ENCODE results near the gene DLGAP1.

Gene DLGAP1

DNA sequence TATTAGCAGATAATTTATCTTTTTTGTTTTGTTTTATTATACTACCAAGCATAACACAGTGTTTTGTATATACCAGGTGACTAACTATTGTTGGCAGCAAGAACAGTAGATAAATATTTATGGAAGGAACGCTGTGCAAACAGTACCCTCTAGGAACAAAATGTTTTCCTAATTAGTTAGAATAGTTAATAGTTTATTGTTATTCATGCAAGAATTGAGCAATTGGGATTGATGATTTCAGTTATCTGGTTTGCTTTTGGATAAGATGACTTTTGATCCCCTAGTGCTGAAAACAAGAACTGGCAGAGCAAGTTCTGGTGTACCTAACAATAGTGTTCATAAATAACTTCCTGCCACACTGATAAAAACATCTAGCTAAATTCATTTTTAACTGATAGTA, 681.8 kb downstream of the DLGAP1 start:
- no peak for DNase-seq (ENCODE audit: low read depth)

DNA sequence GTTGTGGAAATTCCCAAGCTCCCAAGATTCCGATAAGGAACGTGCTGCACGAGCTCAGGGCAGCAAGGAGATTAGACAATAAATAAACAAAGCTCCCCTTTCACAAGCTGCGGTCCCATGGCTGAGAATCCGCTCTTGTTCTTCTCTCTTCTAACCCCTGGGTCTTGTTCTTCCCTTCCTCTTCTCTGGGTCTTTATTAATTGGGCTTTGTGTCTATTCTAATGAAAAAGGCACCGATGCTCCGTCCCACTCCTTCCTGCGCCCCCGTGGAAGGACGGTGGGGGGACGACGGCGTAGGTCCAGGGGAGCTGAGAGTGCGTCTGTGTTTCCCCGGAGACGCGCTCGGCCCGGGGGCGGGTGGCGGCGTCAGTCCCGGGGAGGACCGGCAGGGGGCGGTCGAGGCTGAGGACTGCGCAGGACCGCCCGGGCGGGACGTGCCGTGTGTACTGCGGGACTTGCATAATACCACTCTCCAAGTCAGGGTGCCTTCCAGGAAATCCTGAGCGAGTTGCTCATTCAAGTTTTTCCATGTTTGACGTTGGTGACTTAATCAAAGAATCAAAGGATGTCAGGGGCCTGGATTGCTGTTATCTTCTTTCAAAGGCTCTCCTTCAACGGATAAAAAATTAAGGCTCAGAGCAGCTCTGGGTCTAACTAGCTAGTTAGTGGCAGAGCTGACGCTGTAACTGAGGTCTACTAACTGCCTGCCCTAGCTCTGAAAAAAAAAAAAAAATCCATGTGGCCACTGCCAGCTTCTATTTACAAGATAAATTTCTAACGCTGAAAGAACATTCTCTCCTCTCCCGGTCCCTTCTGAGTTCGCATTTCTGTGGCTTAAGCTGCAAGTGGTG, 683.8 kb downstream of the DLGAP1 start:
- DNase-seq (ENCODE audit: low read depth), result peak; percentile 44

DNA sequence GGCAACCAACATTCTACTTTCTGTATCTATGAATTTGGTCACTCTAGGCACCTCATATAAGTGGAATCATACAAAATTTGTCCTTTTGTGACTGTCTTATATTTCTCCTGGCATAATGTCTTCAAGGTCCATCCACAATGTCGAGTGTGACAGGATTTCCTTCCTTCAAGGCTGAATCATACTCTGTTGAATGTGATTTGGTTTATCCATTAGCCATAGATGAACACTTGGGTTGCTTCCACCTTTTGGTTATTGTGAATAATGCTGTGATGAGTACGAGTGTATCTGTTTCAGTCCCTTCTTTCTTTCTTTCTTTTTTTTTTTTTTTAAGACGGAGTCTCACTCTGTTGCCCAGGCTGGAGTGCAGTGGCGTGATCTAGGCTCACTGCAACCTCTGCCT, 693.8 kb downstream of the DLGAP1 start:
- DNase-seq (ENCODE audit: low read depth), result no peak

DNA sequence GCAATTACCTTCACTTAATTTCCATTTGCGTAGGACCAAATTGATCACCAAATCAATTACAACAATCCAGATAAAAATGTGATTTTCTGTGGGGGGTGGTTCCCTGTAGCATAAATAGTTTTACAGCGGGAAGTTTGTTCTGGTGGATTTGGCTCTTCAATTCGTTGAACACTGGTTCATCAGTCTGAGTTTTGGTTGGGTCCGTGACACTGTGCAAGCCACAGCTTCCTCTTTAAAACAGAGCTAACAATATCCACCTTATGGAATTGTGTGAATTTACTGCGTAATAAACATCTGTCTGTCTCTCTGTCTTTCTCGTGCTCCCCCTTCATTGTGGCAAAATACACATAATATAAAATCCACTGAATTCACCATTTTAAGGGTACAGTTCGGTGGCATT, 694.4 kb downstream of the DLGAP1 start:
- DNase-seq (ENCODE audit: low read depth), result no peak

DNA sequence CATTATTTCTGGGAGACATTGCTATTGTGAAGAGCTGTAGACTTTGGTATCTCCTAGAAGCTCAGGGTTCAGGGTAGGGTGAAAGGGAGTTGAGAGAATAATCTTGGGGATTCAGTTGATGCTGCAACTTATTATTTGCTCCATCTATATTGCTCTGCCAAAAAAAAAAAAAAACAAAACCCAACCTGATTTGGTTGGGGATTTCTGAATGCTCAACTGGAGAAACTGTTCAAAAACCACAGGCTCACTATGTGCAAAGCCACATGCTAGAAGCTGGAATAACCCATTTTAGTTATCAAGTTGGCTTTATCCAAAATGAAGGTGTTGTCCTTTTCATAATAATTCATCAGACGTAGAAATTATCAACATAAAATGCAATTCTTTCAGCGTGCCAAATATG, 696.0 kb downstream of the DLGAP1 start:
- no peak for DNase-seq (ENCODE audit: low read depth)

DNA sequence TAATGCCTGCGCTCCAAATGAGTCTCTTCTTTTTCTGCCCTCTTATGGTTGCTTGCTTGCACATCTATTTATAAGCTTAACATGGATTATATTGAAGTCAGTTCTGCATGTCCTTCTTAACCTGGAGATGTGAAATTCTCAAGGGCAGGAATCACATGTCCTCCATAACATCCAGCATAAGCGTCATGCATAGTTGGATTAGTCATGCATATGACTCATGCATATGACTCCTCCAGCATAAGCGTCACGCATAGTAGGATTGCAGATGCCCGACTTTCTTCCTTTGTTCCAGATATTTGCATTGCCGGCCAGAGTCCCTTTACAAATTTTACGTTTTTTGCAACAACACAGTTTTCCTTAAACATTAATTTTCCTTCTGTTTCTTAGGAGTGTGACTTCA, 696.6 kb downstream of the DLGAP1 start:
- DNase-seq (ENCODE audit: low read depth), result no peak

DNA sequence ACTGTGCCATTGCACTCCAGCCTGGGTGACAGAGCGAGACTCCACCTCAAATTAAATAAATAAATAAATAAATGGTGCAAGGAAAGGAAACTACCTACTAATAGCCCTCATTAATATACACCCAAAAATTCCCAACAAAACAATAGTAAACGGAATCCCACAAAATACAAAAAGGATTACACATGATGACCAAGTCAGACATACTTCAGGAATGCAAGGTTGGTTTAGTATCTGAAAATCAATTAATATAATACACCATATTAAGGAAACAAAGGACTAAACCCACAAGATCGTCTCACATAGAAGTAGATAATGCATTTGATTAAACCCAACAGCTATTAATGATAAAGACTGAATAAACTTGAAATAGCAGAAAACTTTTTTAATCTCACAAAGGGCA, 697.7 kb downstream of the DLGAP1 start:
- no peak for DNase-seq (ENCODE audit: low read depth)

DNA sequence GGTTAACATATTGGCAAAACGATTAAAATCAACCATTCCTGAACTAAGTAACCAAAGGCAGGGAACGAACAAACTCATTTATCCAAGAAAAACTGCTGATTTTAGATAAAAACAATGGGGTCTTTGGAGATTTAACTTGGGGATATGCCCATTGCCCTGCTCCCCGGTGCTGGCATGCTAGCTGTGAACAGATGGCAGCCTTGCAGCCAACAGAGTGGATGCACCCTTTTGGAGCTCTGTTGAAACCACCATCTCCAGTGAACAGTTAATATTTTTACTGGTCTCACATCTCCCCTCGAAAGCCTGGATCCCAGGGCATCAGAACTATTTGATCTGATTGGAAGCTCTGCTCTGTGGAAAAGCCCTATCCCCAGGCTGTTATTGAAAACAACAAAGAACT, 702.0 kb downstream of the DLGAP1 start:
- DNase-seq (ENCODE audit: low read depth), result no peak

DNA sequence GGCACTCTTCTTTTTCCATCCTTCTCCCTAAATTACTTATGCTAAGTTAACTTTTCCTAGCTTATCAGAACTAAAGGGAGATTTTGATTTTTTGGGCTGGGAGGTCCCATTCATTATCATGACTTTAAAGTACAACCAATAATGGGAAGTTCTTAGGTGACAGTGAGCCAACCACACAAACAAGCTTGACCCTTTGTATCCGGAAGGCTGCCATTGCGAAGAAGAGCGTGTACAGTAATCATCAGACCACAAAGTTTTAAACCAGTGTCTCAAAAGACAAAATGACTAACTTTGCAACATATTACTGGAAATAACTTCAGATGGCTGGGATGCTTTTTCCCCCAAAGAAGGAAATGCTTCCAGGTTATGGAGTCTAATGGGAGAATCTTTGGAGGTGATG, 707.0 kb downstream of the DLGAP1 start:
- no peak for DNase-seq (ENCODE audit: low read depth)

DNA sequence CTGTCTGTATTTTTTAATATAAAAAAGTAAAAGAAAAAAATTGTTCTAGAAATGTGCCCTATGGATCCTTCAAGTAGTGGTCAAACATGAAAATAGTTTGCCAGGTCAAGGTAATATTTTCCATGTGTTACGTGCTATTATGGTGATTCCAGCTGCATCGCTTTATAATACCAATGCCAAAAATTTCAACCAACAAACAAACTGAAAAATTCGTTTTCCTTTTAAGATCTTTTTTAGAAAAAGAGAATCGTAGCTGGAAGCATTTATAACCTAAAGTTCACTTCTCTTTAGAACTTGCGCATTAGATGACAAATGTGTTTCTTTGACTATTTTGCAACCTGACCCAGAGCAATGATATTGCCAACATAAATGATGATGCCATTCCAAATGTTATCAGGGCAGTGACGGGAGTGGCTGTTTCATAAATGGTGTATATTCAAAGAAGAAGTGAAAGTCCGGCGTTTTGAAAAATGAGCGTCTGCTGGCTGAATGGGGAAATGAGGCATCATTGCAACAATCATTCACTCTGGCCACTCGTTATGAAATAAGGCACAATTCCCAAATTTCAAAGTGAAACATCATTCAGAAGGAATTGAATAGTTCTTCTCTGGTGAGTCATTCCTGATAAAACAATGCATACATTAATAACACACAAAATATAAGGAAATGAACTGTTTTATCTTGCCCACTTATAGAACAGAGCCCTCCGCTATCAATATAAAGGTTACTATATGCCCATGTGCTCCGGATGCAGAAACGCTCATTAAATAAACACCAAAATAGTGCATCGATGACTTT, 707.7 kb downstream of the DLGAP1 start:
- DNase-seq (ENCODE audit: low read depth), result no peak

DNA sequence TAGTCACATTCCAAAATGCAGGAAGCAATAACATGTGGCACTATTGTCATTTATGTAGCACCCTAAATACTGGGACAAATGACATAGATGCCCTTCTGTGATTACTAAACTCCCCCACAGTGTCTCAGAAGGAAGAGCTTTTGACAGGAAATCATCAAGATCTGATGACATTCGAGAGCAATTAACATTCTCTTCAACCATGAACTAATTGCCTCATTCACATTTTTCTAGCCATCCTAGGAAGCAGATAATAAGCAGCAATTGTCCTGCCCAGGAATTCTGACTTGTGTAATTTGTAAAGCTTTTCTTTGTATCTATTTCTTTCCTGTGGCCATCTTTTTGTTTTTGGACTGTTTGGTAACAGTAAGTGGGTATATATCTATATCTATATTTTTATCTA, 712.6 kb downstream of the DLGAP1 start:
- no peak for DNase-seq (ENCODE audit: low read depth)

DNA sequence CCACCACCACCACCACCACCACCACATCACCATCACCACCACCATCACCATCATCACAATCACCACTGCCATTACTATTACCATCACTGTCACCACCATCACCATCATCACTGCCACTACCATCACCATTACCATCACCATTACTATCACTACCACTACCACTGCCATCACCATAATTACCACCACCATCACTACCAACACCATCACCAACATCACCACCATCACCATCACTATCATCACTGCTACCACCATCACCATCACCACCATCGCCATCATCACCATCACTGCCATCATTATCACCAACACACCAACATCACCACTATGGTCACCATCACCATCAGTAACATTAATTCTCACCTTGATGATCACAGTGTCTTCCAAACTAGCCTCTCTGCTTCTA, 713.8 kb downstream of the DLGAP1 start:
- DNase-seq (ENCODE audit: low read depth), result no peak

DNA sequence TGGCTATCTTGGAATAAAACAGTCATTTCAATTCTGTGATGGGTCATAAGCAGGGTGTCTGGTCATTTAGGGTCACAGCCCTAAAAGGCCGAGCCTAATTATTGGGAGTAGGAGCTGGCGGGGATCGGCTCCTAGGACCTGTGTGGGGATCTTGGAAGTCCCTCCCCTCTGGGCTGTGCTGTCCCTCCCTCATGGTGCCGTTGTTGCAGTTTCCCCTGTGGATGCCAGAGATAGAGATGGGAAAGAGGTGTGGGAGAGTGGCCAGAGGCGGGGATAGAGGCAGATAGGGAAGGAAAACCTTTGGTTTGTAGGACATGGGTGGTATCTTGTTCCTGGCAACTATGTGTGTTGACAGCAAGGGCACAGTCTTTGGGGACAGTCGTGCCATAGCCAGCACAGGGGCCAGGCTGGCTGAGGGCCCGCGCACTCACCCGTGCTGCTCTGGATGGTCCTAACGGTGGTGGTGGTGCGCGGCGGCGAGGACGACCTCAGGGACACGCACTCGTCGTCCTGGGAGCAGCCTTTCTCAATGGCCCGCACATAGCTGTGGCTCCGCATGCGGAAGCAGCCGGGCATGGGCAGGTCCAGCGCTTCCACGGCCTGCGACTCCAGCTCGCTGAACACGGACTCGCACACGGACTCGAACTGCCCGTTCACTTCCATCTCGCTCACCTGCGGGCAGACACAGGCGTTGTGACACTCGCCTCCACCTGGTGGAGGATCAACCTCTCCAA, 726.2 kb downstream of the DLGAP1 start:
- no peak for DNase-seq (ENCODE audit: low read depth)

DNA sequence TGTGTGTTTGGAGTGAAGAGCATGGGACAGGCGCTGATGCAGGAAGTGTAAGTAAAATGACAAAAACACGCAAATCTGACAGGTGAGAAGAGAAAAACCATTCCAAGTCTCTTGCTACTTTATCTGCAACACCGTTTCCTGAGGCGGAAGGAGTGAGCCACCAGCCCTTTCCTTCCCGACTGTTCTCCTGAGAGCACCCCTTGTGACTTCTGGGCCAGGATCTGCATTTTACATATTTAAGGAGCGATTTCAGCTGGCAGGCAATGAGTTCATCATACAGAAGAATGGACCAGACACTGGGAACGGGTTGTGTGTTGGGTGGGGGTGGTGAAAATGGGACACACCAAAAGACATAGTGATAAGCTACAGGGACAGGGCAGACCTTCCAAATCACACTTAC, 727.8 kb downstream of the DLGAP1 start:
- DNase-seq (ENCODE audit: low read depth), result no peak

DNA sequence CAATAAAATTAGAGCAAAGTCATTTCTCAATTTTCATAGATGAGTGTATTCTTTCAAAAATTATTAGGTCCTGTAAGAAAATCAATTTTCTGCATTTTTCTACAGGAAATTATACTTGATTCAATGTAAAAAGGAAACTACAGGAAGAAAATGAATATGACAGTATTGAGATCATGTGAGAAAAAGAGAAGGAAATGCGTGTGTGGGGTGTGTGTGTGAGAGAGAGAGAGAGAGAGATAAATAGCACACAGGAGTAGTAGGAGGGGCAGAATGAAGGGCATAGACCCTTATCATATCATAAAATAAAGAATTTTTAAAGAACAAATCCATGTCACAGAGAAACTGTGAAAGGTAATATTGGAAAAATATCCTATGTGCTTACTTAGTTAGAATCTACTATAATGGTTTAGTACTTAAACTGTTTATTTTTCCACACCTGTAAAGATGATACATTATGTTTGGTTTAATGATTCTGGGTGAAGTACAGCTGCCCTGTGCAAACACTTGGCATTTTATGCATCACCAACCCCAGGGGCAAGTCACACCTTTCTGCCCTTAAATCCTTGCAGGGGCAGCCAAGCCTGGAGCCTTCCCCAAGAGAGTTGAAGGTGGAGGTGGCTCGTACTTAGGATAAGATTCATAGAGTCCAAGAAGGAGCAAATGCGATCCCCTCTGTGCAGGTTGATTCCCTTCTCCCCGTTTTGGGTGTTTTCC, 728.7 kb downstream of the DLGAP1 start:
- no peak for DNase-seq (ENCODE audit: low read depth)

DNA sequence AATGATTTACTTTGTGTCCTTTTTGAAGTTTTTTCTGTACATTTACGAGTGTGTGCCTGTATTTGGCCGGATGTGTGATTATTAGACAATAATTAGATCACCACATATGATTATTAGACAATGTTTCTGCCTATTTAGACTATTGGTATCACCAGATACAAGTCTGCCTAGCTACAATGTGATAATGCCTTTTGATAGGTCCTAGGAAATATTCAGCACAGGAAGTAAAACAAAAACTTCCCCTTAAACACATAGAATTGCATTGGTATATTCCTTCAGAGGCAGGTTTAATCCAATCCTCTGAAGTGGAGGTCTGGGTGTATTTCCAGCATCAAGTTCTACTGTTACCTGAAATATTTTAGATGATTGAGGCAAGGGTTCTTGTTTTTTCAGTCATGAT, 730.0 kb downstream of the DLGAP1 start:
- DNase-seq (ENCODE audit: low read depth), result no peak

DNA sequence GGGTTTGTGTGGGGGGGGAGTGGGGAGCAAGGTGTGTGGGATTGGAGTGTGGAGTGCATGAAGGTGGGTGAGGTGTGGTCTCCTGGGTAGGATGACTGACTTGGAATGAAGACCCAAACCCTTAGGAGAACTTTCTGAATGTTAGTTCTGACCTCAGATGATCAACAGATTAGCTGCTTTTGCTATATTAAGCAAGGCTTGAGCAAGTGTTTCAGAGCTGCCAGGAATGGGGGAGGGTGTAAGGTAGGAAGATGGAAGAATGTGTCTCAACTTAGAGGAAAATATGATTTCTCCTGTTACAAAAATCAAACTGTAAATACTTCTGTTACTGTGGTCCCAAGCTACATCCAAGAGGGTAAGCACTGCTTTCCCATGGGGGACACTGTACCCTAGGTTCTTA, 731.6 kb downstream of the DLGAP1 start:
- DNase-seq (ENCODE audit: low read depth), result no peak

DNA sequence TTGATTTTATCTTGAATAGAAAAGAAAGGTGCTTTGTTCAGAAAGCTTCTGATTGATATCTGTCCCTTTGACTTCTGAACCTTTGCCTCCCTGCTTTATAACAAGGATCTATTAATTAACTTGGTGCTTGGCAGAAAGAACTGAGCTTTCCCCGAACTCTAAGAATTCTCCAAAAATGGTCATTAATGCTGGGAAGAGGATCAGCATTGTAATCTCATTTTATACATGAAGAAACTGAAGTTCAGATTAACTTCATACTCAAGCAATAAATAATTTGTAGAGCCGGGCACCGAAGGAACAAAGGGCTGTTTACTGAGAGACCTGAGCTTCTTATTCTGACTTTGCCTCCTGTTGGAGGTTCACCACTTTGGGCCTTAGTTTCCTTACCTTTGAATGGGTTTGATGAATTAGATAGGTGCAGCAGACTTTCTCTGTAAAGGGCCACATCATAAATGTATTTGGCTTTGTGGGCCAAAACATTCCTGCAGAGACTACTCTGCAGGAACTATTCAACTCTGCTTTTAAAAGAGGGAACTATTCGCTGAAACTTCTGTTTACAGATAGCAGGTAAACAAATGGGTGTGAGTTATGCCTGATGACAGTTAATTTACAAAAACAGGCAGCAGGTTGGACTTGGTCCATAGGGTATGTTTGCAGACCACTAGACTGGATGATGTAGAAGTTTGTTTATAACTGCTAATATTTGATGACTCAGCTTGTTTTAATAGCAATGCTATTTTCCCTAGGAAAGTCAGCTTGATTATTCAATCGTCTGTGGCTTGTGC, 732.3 kb downstream of the DLGAP1 start:
- DNase-seq (ENCODE audit: low read depth), result no peak

DNA sequence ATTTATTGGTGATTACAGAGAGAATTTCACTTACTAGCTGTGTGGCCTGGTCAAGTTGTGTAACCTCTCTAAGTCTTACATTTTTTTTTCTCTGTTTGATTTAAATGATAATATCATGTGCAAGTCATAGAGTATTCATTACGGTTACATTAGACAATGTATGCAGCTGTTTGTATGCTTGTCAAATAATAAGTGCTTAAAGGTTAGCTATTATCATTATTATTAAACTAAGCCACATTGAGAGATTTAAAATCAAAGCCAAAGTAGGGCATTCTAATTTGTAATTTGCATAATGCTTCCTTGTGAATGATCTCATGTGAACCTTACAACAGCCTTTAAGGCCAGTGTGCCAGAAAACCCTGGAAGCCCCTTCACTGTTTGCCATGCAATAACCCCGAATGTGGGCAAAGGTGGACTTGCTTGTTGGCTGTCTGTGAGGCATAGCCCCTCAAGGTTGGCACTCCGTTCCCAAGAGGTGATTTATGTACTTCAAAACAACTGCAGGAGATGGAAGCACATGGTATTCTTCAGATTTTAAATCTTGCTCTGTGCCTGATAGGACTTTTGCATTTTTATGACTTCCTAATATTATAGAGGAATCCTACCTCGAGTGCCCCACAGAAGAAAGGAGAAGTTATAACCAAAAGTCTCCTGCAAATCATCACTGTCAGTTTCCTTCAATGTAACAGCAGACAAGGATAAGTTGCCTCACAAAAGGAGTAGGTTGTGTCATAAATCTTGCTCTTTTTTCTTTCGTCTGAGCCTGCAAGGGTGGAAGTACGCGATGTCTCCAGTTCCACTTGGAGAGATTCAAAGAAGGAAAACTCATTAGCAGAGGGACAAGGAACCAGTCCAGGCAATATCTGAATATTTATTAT, 733.1 kb downstream of the DLGAP1 start:
- DNase-seq (ENCODE audit: low read depth), result no peak

DNA sequence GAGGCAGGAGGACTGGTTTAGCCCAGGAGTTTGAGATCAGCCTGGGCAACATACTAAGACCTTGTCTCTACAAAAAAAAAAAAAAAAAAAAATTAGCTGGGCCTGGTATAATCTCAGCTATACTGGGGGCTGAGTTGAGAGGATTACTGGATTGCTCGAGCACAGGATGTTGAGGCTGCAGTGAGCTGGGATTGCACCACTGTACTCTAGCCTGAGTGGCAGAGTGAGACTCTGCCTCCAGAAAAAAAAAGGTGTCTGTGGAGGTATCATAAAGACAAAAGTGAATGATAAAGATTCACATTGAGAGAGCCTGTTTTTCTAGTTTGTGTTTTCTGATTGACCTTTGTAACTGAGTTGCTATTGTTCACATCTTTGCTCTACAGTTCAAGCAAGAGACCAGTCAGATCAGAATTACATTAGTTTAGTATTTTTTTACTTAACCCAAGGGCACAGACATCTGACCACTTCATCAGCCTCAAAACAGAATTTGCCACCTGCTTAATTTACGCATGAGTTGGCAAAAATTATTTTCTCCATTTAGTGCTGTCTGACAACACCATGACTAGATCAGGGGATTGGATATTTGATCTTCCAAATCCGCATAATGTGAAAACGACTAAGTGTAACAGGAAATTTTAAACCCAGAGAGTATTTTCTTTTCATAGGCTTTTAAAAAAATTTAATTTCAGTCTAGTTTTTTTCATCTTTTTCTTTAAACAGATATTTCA, 734.1 kb downstream of the DLGAP1 start:
- no peak for DNase-seq (ENCODE audit: low read depth)
